Midbrain (tissue), 1 donor: ENCODE results near the gene ACTN2.

Experiments used
- DNase-seq: peaks from one replicate; lab custom pipeline; 2025; lab: John Stamatoyannopoulos, UW

Gene ACTN2

GRCh38 chr1:236691348-236691747 is 5.0 kb downstream of the ACTN2 start:
- no peak for DNase-seq

GRCh38 chr1:236692128-236692527 is 5.8 kb downstream of the ACTN2 start:
- DNase-seq, result no peak

GRCh38 chr1:236692742-236693141 is 6.4 kb downstream of the ACTN2 start:
- no peak for DNase-seq

GRCh38 chr1:236699366-236699765 is 13.1 kb downstream of the ACTN2 start:
- DNase-seq, result no peak

- no peak for DNase-seq
Measured at GRCh38 chr1:236700903-236701302, 14.6 kb downstream of the ACTN2 start.

GRCh38 chr1:236701782-236702181 is 15.5 kb downstream of the ACTN2 start:
- no peak for DNase-seq

GRCh38 chr1:236702791-236703394 is 16.6 kb downstream of the ACTN2 start:
- no peak for DNase-seq

- peak; percentile 42 for DNase-seq
Measured at GRCh38 chr1:236705771-236706170, 19.5 kb downstream of the ACTN2 start.

- DNase-seq, result peak; percentile 24
Measured at GRCh38 chr1:236706183-236706582, 19.9 kb downstream of the ACTN2 start.

- DNase-seq, result no peak
Measured at GRCh38 chr1:236710328-236710892, 24.1 kb downstream of the ACTN2 start.

GRCh38 chr1:236716160-236716559 is 29.9 kb downstream of the ACTN2 start:
- peak; percentile 43 for DNase-seq

- DNase-seq, result no peak
Measured at GRCh38 chr1:236717811-236718210, 31.5 kb downstream of the ACTN2 start.

GRCh38 chr1:236718328-236718727 is 32.0 kb downstream of the ACTN2 start:
- DNase-seq, result no peak

GRCh38 chr1:236720206-236720605 is 33.9 kb downstream of the ACTN2 start:
- no peak for DNase-seq

- DNase-seq, result no peak
Measured at GRCh38 chr1:236720611-236721010, 34.3 kb downstream of the ACTN2 start.

GRCh38 chr1:236724049-236724448 is 37.8 kb downstream of the ACTN2 start:
- no peak for DNase-seq

- no peak for DNase-seq
Measured at GRCh38 chr1:236724506-236724905, 38.2 kb downstream of the ACTN2 start.

GRCh38 chr1:236725668-236726067 is 39.4 kb downstream of the ACTN2 start:
- no peak for DNase-seq

- no peak for DNase-seq
Measured at GRCh38 chr1:236727521-236727920, 41.2 kb downstream of the ACTN2 start.

GRCh38 chr1:236728752-236729151 is 42.5 kb downstream of the ACTN2 start:
- no peak for DNase-seq

- no peak for DNase-seq
Measured at GRCh38 chr1:236733653-236734052, 47.4 kb downstream of the ACTN2 start.

GRCh38 chr1:236734141-236734765 is 48.0 kb downstream of the ACTN2 start:
- DNase-seq, result no peak

GRCh38 chr1:236736761-236737160 is 50.5 kb downstream of the ACTN2 start:
- DNase-seq, result no peak

- no peak for DNase-seq
Measured at GRCh38 chr1:236741753-236742152, 55.5 kb downstream of the ACTN2 start.
